C4-2B (cell line): ENCODE results near the gene METTL1.
"Not testable (repeated sequence)": the region's sequence is repeated elsewhere in the genome, so short reads cannot be mapped to it uniquely, and the experiment has no call there.

Experiments
- H3K27ac ChIP-seq: fragments of 450-650 bp; 2 replicates; pipeline ENCODE4 v1.5.1; 2017
- CTCF ChIP-seq: fragments of 450-650 bp; conservative IDR thresholded peaks from 2 replicates; pipeline ENCODE4 v1.5.1; 2017; ENCODE audit warnings: mild to moderate bottlenecking
- ZFX ChIP-seq: fragments of 450-650 bp; IDR thresholded peaks from 2 replicates; pipeline ENCODE4 v1.6.1; 2017

Gene METTL1

GRCh38 chr12:57780284-57780897 is 8.5 kb upstream of the METTL1 start:
- no peak overlapping the region for H3K27ac ChIP-seq
- TF ChIP-seq CTCF (no peak), ZFX (no peak)

- no peak overlapping the region for H3K27ac ChIP-seq
- TF ChIP-seq CTCF, result no peak
- TF ChIP-seq ZFX, result no peak
Measured at GRCh38 chr12:57779736-57780135, 7.8 kb upstream of the METTL1 start.

- TF ChIP-seq CTCF, result no peak
- TF ChIP-seq ZFX, result no peak
- no peak overlapping the region for H3K27ac ChIP-seq
Measured at GRCh38 chr12:57777911-57778310, 6.0 kb upstream of the METTL1 start.

GRCh38 chr12:57777367-57777766 is 5.5 kb upstream of the METTL1 start:
- no peak overlapping the region for H3K27ac ChIP-seq
- no peak for TF ChIP-seq CTCF
- TF ChIP-seq ZFX, result no peak

- TF ChIP-seq CTCF (no peak; the same call in 1 of the 2 replicates), ZFX (no peak)
- H3K27ac ChIP-seq, result no peak overlapping the region
Measured at GRCh38 chr12:57776247-57776587, 4.3 kb upstream of the METTL1 start.

GRCh38 chr12:57775563-57776246 is 3.8 kb upstream of the METTL1 start:
- TF ChIP-seq ZFX, result no peak
- no peak; the same call in 1 of the 2 replicates for TF ChIP-seq CTCF
- H3K27ac ChIP-seq, result no peak overlapping the region

- TF ChIP-seq ZFX (no peak), CTCF (no peak)
- no peak overlapping the region for H3K27ac ChIP-seq
Measured at GRCh38 chr12:57775044-57775443, 3.1 kb upstream of the METTL1 start.

- not testable (repeated sequence) for H3K27ac ChIP-seq
Measured at GRCh38 chr12:57774634-57775033, 2.7 kb upstream of the METTL1 start.
